ENCODE results near the gene HSD17B4. TPM values are rescaled to one million over a fixed set of nuclear protein-coding genes. Genes with fewer than 3 reads are reported as not detected.

HSD17B4 gene
- total RNA-seq, 1 donor from 2014 or later, result 204 TPM

GRCh38 chr5:119458911-119459632 lies 6.8 kb downstream of the HSD17B4 start:
- H3K27ac Mint-ChIP-seq, result no peak overlapping the region

GRCh38 chr5:119465640-119466039 lies 13.3 kb downstream of the HSD17B4 start:
- Mint-ChIP-seq H3K27me3 (no peaks in the 10 kb centered on the region), H3K27ac (no peak overlapping the region), H3K4me1 (ENCODE audit: unreplicated experiment) (no peaks in the 10 kb centered on the region), H3K36me3 (peaks cover 60% of the 10 kb centered on the region), H3K9me3 (peaks cover 12% of the 10 kb centered on the region), H3K4me3 (no peak overlapping the region)
- TF ChIP-seq CTCF (conservative IDR thresholded peaks at IDR 0.05), result no peak
- no peak for DNase-seq (ENCODE audit: extremely low spot score, unreplicated experiment)

More at GRCh38 chr5:119458911-119459632, 6.8 kb downstream of the HSD17B4 start:
- DNase-seq (ENCODE audit: extremely low spot score, unreplicated experiment), result no peak
- no peaks in the 10 kb centered on the region for H3K27me3 Mint-ChIP-seq
- no peaks in the 10 kb centered on the region for H3K4me1 Mint-ChIP-seq (ENCODE audit: unreplicated experiment)
- TF ChIP-seq CTCF (conservative IDR thresholded peaks at IDR 0.05), result no peak
- H3K4me3 Mint-ChIP-seq, result no peak overlapping the region
- H3K36me3 Mint-ChIP-seq, result peaks cover 26% of the 10 kb centered on the region
- no peaks in the 10 kb centered on the region for H3K9me3 Mint-ChIP-seq

- Mint-ChIP-seq H3K27ac (no peak overlapping the region), H3K27me3 (no peaks in the 10 kb centered on the region), H3K9me3 (peaks cover 12% of the 10 kb centered on the region), H3K4me3 (no peak overlapping the region), H3K4me1 (ENCODE audit: unreplicated experiment) (no peaks in the 10 kb centered on the region), H3K36me3 (peaks cover 58% of the 10 kb centered on the region)
- TF ChIP-seq CTCF (conservative IDR thresholded peaks at IDR 0.05), result no peak
- no peak for DNase-seq (ENCODE audit: extremely low spot score, unreplicated experiment)
These were observed 16.0 kb downstream of the HSD17B4 start for GRCh38 chr5:119468286-119468685.

GRCh38 chr5:119470105-119470763 lies 17.9 kb downstream of the HSD17B4 start:
- DNase-seq (ENCODE audit: extremely low spot score, unreplicated experiment), result no peak
- no peak overlapping the region for H3K4me3 Mint-ChIP-seq
- no peaks in the 10 kb centered on the region for H3K27me3 Mint-ChIP-seq
- H3K9me3 Mint-ChIP-seq, result peaks cover 12% of the 10 kb centered on the region
- H3K36me3 Mint-ChIP-seq, result peaks cover 52% of the 10 kb centered on the region
- H3K27ac Mint-ChIP-seq, result no peak overlapping the region
- no peaks in the 10 kb centered on the region for H3K4me1 Mint-ChIP-seq (ENCODE audit: unreplicated experiment)
- no peak for TF ChIP-seq CTCF (conservative IDR thresholded peaks at IDR 0.05)

- H3K27me3 Mint-ChIP-seq, result no peaks in the 10 kb centered on the region
- peaks cover 12% of the 10 kb centered on the region for H3K9me3 Mint-ChIP-seq
- H3K4me1 Mint-ChIP-seq (ENCODE audit: unreplicated experiment), result no peaks in the 10 kb centered on the region
- H3K4me3 Mint-ChIP-seq, result no peak overlapping the region
- peak; percentile 85 for TF ChIP-seq CTCF (conservative IDR thresholded peaks at IDR 0.05)
- no peak for DNase-seq (ENCODE audit: extremely low spot score, unreplicated experiment)
- no peak overlapping the region for H3K27ac Mint-ChIP-seq
- peaks cover 45% of the 10 kb centered on the region for H3K36me3 Mint-ChIP-seq
These were observed 18.7 kb downstream of the HSD17B4 start for GRCh38 chr5:119470851-119471451.
